ENCODE measurements around the gene FEM1A. TPM values are rescaled to one million over a fixed set of nuclear protein-coding genes. Genes with fewer than 3 reads are reported as not detected.
"Not testable (repeated sequence)": the region's sequence is repeated elsewhere in the genome, so short reads cannot be mapped to it uniquely, and the experiment has no call there.

FEM1A gene
- total RNA-seq, 1 donor from 2014 or later: 28.7 TPM

- Histone ChIP-seq H3K4me1 (ENCODE audit: control insufficient read depth in 3 of 3, insufficient read depth in 3 of 3, low read length in 3 of 3) (peaks cover 7 to 14% (median 13%) of the 10 kb centered on the region in 3 donors), H3K9me3 (ENCODE audit: control insufficient read depth in 3 of 3, low read length in 3 of 3) (no peaks in the 10 kb centered on the region), H3K36me3 (ENCODE audit: control insufficient read depth in 3 of 3, insufficient read depth in 3 of 3, low read length in 3 of 3) (peaks cover 6 to 18% (median 8%) of the 10 kb centered on the region in 3 donors), H3K27me3 (ENCODE audit: control insufficient read depth in 3 of 3, insufficient read depth in 3 of 3, low read length in 3 of 3) (no peaks in the 10 kb centered on the region), H3K27ac (ENCODE audit: low read depth, low read length) (no peak overlapping the region), H3K9ac (ENCODE audit: low read depth in 1 of 3, low read length in 3 of 3) (no peak overlapping the region), H3K4me3 (ENCODE audit: low read length in 3 of 3) (no peak overlapping the region)
These were observed 29.7 kb downstream of the FEM1A start for GRCh38 chr19:4821265-4821664.

GRCh38 chr19:4822354-4822753 lies 30.8 kb downstream of the FEM1A start:
- not testable (repeated sequence) for H3K27ac ChIP-seq (ENCODE audit: low read depth, low read length); H3K9me3 ChIP-seq (ENCODE audit: control insufficient read depth in 3 of 3, low read length in 3 of 3)

GRCh38 chr19:4823577-4823976 lies 32.0 kb downstream of the FEM1A start:
- no peaks in the 10 kb centered on the region for H3K9me3 ChIP-seq (ENCODE audit: control insufficient read depth in 3 of 3, low read length in 3 of 3)
- H3K4me1 ChIP-seq (ENCODE audit: control insufficient read depth in 3 of 3, insufficient read depth in 3 of 3, low read length in 3 of 3): no peaks in the 10 kb centered on the region
- no peak overlapping the region for H3K9ac ChIP-seq (ENCODE audit: low read depth in 1 of 3, low read length in 3 of 3)
- H3K27me3 ChIP-seq (ENCODE audit: control insufficient read depth in 3 of 3, insufficient read depth in 3 of 3, low read length in 3 of 3): no peaks in the 10 kb centered on the region
- no peak overlapping the region for H3K27ac ChIP-seq (ENCODE audit: low read depth, low read length)
- peaks cover 0 to 3% (median 2%) of the 10 kb centered on the region in 3 donors for H3K36me3 ChIP-seq (ENCODE audit: control insufficient read depth in 3 of 3, insufficient read depth in 3 of 3, low read length in 3 of 3)
- H3K4me3 ChIP-seq (ENCODE audit: low read length in 3 of 3): no peak overlapping the region

More at GRCh38 chr19:4822354-4822753, 30.8 kb downstream of the FEM1A start:
- H3K9ac ChIP-seq (ENCODE audit: low read depth in 1 of 3, low read length in 3 of 3); H3K27me3 ChIP-seq (ENCODE audit: control insufficient read depth in 3 of 3, insufficient read depth in 3 of 3, low read length in 3 of 3); H3K4me3 ChIP-seq (ENCODE audit: low read length in 3 of 3); H3K4me1 ChIP-seq (ENCODE audit: control insufficient read depth in 3 of 3, insufficient read depth in 3 of 3, low read length in 3 of 3): not testable (repeated sequence)
- peaks cover 5 to 12% (median 7%) of the 10 kb centered on the region in 3 donors for H3K36me3 ChIP-seq (ENCODE audit: control insufficient read depth in 3 of 3, insufficient read depth in 3 of 3, low read length in 3 of 3)

- Histone ChIP-seq H3K36me3 (ENCODE audit: control insufficient read depth in 3 of 3, insufficient read depth in 3 of 3, low read length in 3 of 3) (no peaks in the 10 kb centered on the region), H3K27me3 (ENCODE audit: control insufficient read depth in 3 of 3, insufficient read depth in 3 of 3, low read length in 3 of 3) (no peaks in the 10 kb centered on the region), H3K9ac (ENCODE audit: low read depth in 1 of 3, low read length in 3 of 3) (no peak overlapping the region), H3K4me1 (ENCODE audit: control insufficient read depth in 3 of 3, insufficient read depth in 3 of 3, low read length in 3 of 3) (peaks cover 11 to 13% (median 12%) of the 10 kb centered on the region in 3 donors), H3K4me3 (ENCODE audit: low read length in 3 of 3) (no peak overlapping the region), H3K9me3 (ENCODE audit: control insufficient read depth in 3 of 3, low read length in 3 of 3) (no peaks in the 10 kb centered on the region), H3K27ac (ENCODE audit: low read depth, low read length) (no peak overlapping the region)
These were observed 37.6 kb downstream of the FEM1A start for GRCh38 chr19:4829001-4829712.

- H3K4me1 ChIP-seq (ENCODE audit: control insufficient read depth in 3 of 3, insufficient read depth in 3 of 3, low read length in 3 of 3): peaks cover 11 to 13% (median 12%) of the 10 kb centered on the region in 3 donors
- H3K27me3 ChIP-seq (ENCODE audit: control insufficient read depth in 3 of 3, insufficient read depth in 3 of 3, low read length in 3 of 3): no peaks in the 10 kb centered on the region
- H3K4me3 ChIP-seq (ENCODE audit: low read length in 3 of 3): peak overlapping the region; percentile 90 to 92 (median 91)
- H3K36me3 ChIP-seq (ENCODE audit: control insufficient read depth in 3 of 3, insufficient read depth in 3 of 3, low read length in 3 of 3): no peaks in the 10 kb centered on the region
- peak overlapping the region; percentile 89 to 92 (median 92) for H3K9ac ChIP-seq (ENCODE audit: low read depth in 1 of 3, low read length in 3 of 3)
- H3K27ac ChIP-seq (ENCODE audit: low read depth, low read length): peak overlapping the region; percentile 87
- H3K9me3 ChIP-seq (ENCODE audit: control insufficient read depth in 3 of 3, low read length in 3 of 3): no peaks in the 10 kb centered on the region
These were observed 38.8 kb downstream of the FEM1A start for GRCh38 chr19:4830332-4830731.

GRCh38 chr19:4830768-4831265 lies 39.3 kb downstream of the FEM1A start:
- peak overlapping the region; percentile 87 for H3K27ac ChIP-seq (ENCODE audit: low read depth, low read length)
- H3K36me3 ChIP-seq (ENCODE audit: control insufficient read depth in 3 of 3, insufficient read depth in 3 of 3, low read length in 3 of 3): no peaks in the 10 kb centered on the region
- H3K27me3 ChIP-seq (ENCODE audit: control insufficient read depth in 3 of 3, insufficient read depth in 3 of 3, low read length in 3 of 3): no peaks in the 10 kb centered on the region
- peaks cover 11 to 13% (median 12%) of the 10 kb centered on the region in 3 donors for H3K4me1 ChIP-seq (ENCODE audit: control insufficient read depth in 3 of 3, insufficient read depth in 3 of 3, low read length in 3 of 3)
- H3K9ac ChIP-seq (ENCODE audit: low read depth in 1 of 3, low read length in 3 of 3): peak overlapping the region; percentile 89 to 92 (median 92)
- H3K9me3 ChIP-seq (ENCODE audit: control insufficient read depth in 3 of 3, low read length in 3 of 3): no peaks in the 10 kb centered on the region
- H3K4me3 ChIP-seq (ENCODE audit: low read length in 3 of 3): peak overlapping the region; percentile 90 to 92 (median 91)

- peak within 1 kb of the TSS; percentile 89 to 92 (median 92) for H3K9ac ChIP-seq (ENCODE audit: low read depth in 1 of 3, low read length in 3 of 3)
- H3K4me3 ChIP-seq (ENCODE audit: low read length in 3 of 3): peak within 1 kb of the TSS; percentile 90 to 92 (median 91)
- no peaks in the 10 kb centered on the region for H3K27me3 ChIP-seq (ENCODE audit: control insufficient read depth in 3 of 3, insufficient read depth in 3 of 3, low read length in 3 of 3)
- peak within 1 kb of the TSS; percentile 87 for H3K27ac ChIP-seq (ENCODE audit: low read depth, low read length)
- peaks cover 11 to 13% (median 12%) of the 10 kb centered on the region in 3 donors for H3K4me1 ChIP-seq (ENCODE audit: control insufficient read depth in 3 of 3, insufficient read depth in 3 of 3, low read length in 3 of 3)
- no peaks in the 10 kb centered on the region for H3K9me3 ChIP-seq (ENCODE audit: control insufficient read depth in 3 of 3, low read length in 3 of 3)
- H3K36me3 ChIP-seq (ENCODE audit: control insufficient read depth in 3 of 3, insufficient read depth in 3 of 3, low read length in 3 of 3): no peaks in the 10 kb centered on the region
These were observed 39.9 kb downstream of the FEM1A start, which contains the start of gene TICAM1 for GRCh38 chr19:4831304-4831978. TSS of gene TICAM1 (minus strand) at chr19:4831712. CDS start at chr19:4818377, 13,335 bp downstream.

- H3K4me1 ChIP-seq (ENCODE audit: control insufficient read depth in 3 of 3, insufficient read depth in 3 of 3, low read length in 3 of 3): peaks cover 11 to 13% (median 12%) of the 10 kb centered on the region in 3 donors
- peak overlapping the region; percentile 90 to 92 (median 91) for H3K4me3 ChIP-seq (ENCODE audit: low read length in 3 of 3)
- not testable (repeated sequence) for H3K36me3 ChIP-seq (ENCODE audit: control insufficient read depth in 3 of 3, insufficient read depth in 3 of 3, low read length in 3 of 3); H3K27me3 ChIP-seq (ENCODE audit: control insufficient read depth in 3 of 3, insufficient read depth in 3 of 3, low read length in 3 of 3); H3K9me3 ChIP-seq (ENCODE audit: control insufficient read depth in 3 of 3, low read length in 3 of 3)
- H3K9ac ChIP-seq (ENCODE audit: low read depth in 1 of 3, low read length in 3 of 3): peak overlapping the region; percentile 89 to 92 (median 92)
- peak overlapping the region; percentile 87 for H3K27ac ChIP-seq (ENCODE audit: low read depth, low read length)
These were observed 40.4 kb downstream of the FEM1A start for GRCh38 chr19:4831979-4832340.

GRCh38 chr19:4832776-4833175 lies 41.2 kb downstream of the FEM1A start:
- H3K4me1 ChIP-seq (ENCODE audit: control insufficient read depth in 3 of 3, insufficient read depth in 3 of 3, low read length in 3 of 3): peaks cover 11 to 13% (median 12%) of the 10 kb centered on the region in 3 donors
- H3K4me3 ChIP-seq (ENCODE audit: low read length in 3 of 3): no peak overlapping the region
- no peak overlapping the region for H3K9ac ChIP-seq (ENCODE audit: low read depth in 1 of 3, low read length in 3 of 3)
- no peaks in the 10 kb centered on the region for H3K9me3 ChIP-seq (ENCODE audit: control insufficient read depth in 3 of 3, low read length in 3 of 3)
- H3K27ac ChIP-seq (ENCODE audit: low read depth, low read length): no peak overlapping the region
- H3K27me3 ChIP-seq (ENCODE audit: control insufficient read depth in 3 of 3, insufficient read depth in 3 of 3, low read length in 3 of 3): no peaks in the 10 kb centered on the region
- peaks cover 0 to 3% (median 0%) of the 10 kb centered on the region in 3 donors for H3K36me3 ChIP-seq (ENCODE audit: control insufficient read depth in 3 of 3, insufficient read depth in 3 of 3, low read length in 3 of 3)

GRCh38 chr19:4839192-4839591 lies 47.7 kb downstream of the FEM1A start:
- H3K36me3 ChIP-seq (ENCODE audit: control insufficient read depth in 3 of 3, insufficient read depth in 3 of 3, low read length in 3 of 3): peaks cover 21 to 30% (median 23%) of the 10 kb centered on the region in 3 donors
- H3K4me1 ChIP-seq (ENCODE audit: control insufficient read depth in 3 of 3, insufficient read depth in 3 of 3, low read length in 3 of 3): peaks cover 0 to 8% (median 0%) of the 10 kb centered on the region in 3 donors
- no peak overlapping the region for H3K9ac ChIP-seq (ENCODE audit: low read depth in 1 of 3, low read length in 3 of 3)
- no peak overlapping the region for H3K4me3 ChIP-seq (ENCODE audit: low read length in 3 of 3)
- H3K9me3 ChIP-seq (ENCODE audit: control insufficient read depth in 3 of 3, low read length in 3 of 3): no peaks in the 10 kb centered on the region
- no peak overlapping the region for H3K27ac ChIP-seq (ENCODE audit: low read depth, low read length)
- H3K27me3 ChIP-seq (ENCODE audit: control insufficient read depth in 3 of 3, insufficient read depth in 3 of 3, low read length in 3 of 3): no peaks in the 10 kb centered on the region
